BLaER1 (cell line): ENCODE data around the gene DOCK4.

Experiments used
- H3K27ac ChIP-seq: shearing (Covaris generic); formaldehyde crosslinking; 2 replicates; pipeline ENCODE4 v1.8.1; 2022
- H3K27me3 ChIP-seq: shearing (Covaris generic); formaldehyde crosslinking; 2 replicates; pipeline ENCODE4 v1.8.1; 2022
- H3K36me3 ChIP-seq: shearing (Covaris generic); formaldehyde crosslinking; 2 replicates; pipeline ENCODE4 v1.8.1; 2022
- H3K4me1 ChIP-seq: shearing (Covaris generic); formaldehyde crosslinking; 2 replicates; pipeline ENCODE4 v1.8.1; 2022
- H3K4me2 ChIP-seq: shearing (Covaris generic); formaldehyde crosslinking; 2 replicates; pipeline ENCODE4 v1.8.1; 2022
- H3K4me3 ChIP-seq: shearing (Covaris generic); formaldehyde crosslinking; 2 replicates; pipeline ENCODE4 v1.8.1; 2022
- H3K9ac ChIP-seq: shearing (Covaris generic); formaldehyde crosslinking; 2 replicates; pipeline ENCODE4 v1.8.1; 2022
- H3K9me3 ChIP-seq: shearing (Covaris generic); formaldehyde crosslinking; 2 replicates; pipeline ENCODE4 v1.8.1; 2022
- H4K20me1 ChIP-seq: shearing (Covaris generic); formaldehyde crosslinking; 2 replicates; pipeline ENCODE4 v1.8.1; 2022
- Cebpa-rat ChIP-seq: shearing (Covaris generic); IDR thresholded peaks from 2 replicates; pipeline ENCODE4 v1.8.1; 2022

The DOCK4 gene

GRCh38 chr7:112081778-112082177, 124.4 kb downstream of the DOCK4 start:
- Histone ChIP-seq H4K20me1 (peaks cover 32% of the 10 kb centered on the region), H3K9ac (no peak overlapping the region), H3K9me3 (no peaks in the 10 kb centered on the region), H3K4me1 (peaks cover 52% of the 10 kb centered on the region), H3K27me3 (no peaks in the 10 kb centered on the region), H3K36me3 (no peaks in the 10 kb centered on the region), H3K4me3 (no peak overlapping the region), H3K4me2 (peak overlapping the region; percentile 87), H3K27ac (no peak overlapping the region)
- TF ChIP-seq Cebpa-rat = no peak

- H3K4me2 ChIP-seq = peak overlapping the region; percentile 87
- peak overlapping the region; percentile 37; the same call in 1 of the 2 replicates for H3K4me3 ChIP-seq
- no peaks in the 10 kb centered on the region for H3K27me3 ChIP-seq
- H3K27ac ChIP-seq = peak overlapping the region; percentile 60
- no peaks in the 10 kb centered on the region for H3K9me3 ChIP-seq
- H3K36me3 ChIP-seq = no peaks in the 10 kb centered on the region
- no peak overlapping the region for H3K9ac ChIP-seq
- peaks cover 32% of the 10 kb centered on the region for H4K20me1 ChIP-seq
- H3K4me1 ChIP-seq = peaks cover 52% of the 10 kb centered on the region
- TF ChIP-seq Cebpa-rat = no peak
Measured at GRCh38 chr7:112080978-112081377, 125.2 kb downstream of the DOCK4 start.

- peak overlapping the region; percentile 37; the same call in 1 of the 2 replicates for H3K4me3 ChIP-seq
- H3K9me3 ChIP-seq = no peaks in the 10 kb centered on the region
- H3K27ac ChIP-seq = peak overlapping the region; percentile 60
- TF ChIP-seq Cebpa-rat = peak; percentile 87
- H3K4me1 ChIP-seq = peaks cover 52% of the 10 kb centered on the region
- no peaks in the 10 kb centered on the region for H3K27me3 ChIP-seq
- H3K4me2 ChIP-seq = peak overlapping the region; percentile 87
- no peak overlapping the region for H3K9ac ChIP-seq
- peaks cover 32% of the 10 kb centered on the region for H4K20me1 ChIP-seq
- no peaks in the 10 kb centered on the region for H3K36me3 ChIP-seq
Measured at GRCh38 chr7:112080441-112080840, 125.8 kb downstream of the DOCK4 start.

DNA sequence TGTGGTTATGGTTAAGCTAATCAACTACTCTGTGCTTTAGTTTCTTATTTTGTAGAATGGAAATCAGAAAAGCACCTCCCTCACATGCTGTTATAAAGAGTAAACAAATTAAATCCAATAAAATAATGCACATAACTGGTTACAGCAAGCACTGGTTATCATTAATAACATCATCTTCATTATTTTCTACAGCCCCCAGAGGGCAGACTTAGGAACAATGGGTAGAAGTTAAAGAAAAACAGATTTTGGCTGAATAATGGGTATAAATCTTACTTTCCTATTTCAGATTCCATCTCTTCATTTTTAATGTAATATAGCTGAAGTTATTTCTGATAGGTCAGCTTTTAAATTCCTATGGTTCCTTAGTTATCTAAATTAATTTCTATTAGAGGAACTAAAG, 126.5 kb downstream of the DOCK4 start:
- Histone ChIP-seq H3K4me1 (peaks cover 48% of the 10 kb centered on the region), H4K20me1 (peaks cover 32% of the 10 kb centered on the region), H3K27me3 (no peaks in the 10 kb centered on the region), H3K4me2 (peak overlapping the region; percentile 34), H3K4me3 (no peak overlapping the region), H3K27ac (no peak overlapping the region), H3K9ac (no peak overlapping the region), H3K9me3 (no peaks in the 10 kb centered on the region), H3K36me3 (no peaks in the 10 kb centered on the region)
- no peak for TF ChIP-seq Cebpa-rat

DNA sequence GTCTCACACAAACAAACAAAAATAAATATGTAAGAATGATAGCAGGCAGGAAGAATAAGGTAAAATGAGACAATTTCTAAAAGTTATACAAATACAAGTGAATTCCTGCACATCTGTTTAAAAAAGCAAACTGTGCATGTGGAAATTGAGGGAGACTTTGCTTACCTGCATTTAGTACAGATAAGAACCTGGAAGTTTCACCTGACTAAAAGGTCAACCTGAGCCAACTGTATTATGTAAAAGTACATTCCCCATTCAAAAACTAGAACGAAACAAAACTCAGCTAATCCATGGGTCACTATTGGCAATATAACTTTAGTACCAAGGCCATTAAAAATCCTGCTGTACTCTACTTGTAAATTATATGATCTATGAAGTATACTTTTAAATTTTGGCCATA, 127.1 kb downstream of the DOCK4 start:
- peak overlapping the region; percentile 34; the same call in 1 of the 2 replicates for H3K4me2 ChIP-seq
- H3K27ac ChIP-seq = no peak overlapping the region
- H4K20me1 ChIP-seq = peaks cover 32% of the 10 kb centered on the region
- no peaks in the 10 kb centered on the region for H3K9me3 ChIP-seq
- H3K27me3 ChIP-seq = no peaks in the 10 kb centered on the region
- TF ChIP-seq Cebpa-rat = no peak
- H3K9ac ChIP-seq = no peak overlapping the region
- peaks cover 43% of the 10 kb centered on the region for H3K4me1 ChIP-seq
- no peaks in the 10 kb centered on the region for H3K36me3 ChIP-seq
- H3K4me3 ChIP-seq = no peak overlapping the region

- Histone ChIP-seq H3K4me1 (peaks cover 26% of the 10 kb centered on the region), H3K36me3 (no peaks in the 10 kb centered on the region), H3K4me2 (no peak overlapping the region), H3K27me3 (no peaks in the 10 kb centered on the region), H3K27ac (no peak overlapping the region), H3K9me3 (no peaks in the 10 kb centered on the region), H3K9ac (no peak overlapping the region), H3K4me3 (no peak overlapping the region), H4K20me1 (peaks cover 12% of the 10 kb centered on the region)
- TF ChIP-seq Cebpa-rat = no peak
Measured at GRCh38 chr7:112076324-112076723, 129.9 kb downstream of the DOCK4 start.

DNA sequence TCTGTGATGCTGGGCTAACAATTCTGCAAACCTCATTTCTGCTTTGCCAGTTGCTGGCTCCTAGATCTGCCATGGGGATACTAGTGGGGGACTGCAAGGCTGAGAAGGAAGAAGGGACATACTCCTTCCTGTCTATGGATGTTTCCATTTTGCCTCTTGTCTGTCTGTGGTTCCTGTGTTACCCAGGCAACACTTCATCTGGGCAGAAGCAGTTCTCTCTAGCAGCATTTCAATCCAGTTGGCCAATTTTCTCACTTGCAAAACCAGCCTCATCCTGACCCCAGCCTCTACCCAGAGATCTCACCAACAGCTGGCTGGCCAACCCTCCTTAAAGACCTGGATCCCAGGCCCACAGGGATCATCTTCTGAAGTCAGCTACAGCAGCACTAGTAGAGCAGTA, 131.7 kb downstream of the DOCK4 start:
- Histone ChIP-seq H3K27me3 (no peaks in the 10 kb centered on the region), H3K27ac (no peak overlapping the region), H4K20me1 (no peaks in the 10 kb centered on the region), H3K9ac (no peak overlapping the region), H3K9me3 (no peaks in the 10 kb centered on the region), H3K4me2 (no peak overlapping the region), H3K4me3 (no peak overlapping the region), H3K4me1 (peaks cover 8% of the 10 kb centered on the region), H3K36me3 (no peaks in the 10 kb centered on the region)
- no peak for TF ChIP-seq Cebpa-rat

DNA sequence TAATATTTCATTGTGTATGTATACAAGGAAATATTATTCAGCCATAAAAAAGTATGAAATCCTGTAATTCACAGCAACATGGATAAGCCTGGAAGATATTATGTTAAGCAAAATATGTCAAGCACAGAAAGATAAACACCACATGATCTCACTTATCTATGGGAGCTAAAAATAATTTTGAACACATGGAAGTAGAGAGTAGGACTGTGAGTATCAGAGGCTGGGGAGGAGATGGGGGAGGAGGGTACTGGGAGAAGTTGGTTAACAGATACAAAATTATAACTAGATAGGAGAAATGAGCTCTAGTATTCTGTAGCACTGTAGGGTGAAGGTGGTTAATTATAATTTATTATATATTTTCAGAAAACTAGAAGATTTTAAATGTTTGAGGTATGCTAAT, 132.7 kb downstream of the DOCK4 start:
- H4K20me1 ChIP-seq = no peaks in the 10 kb centered on the region
- no peak overlapping the region for H3K27ac ChIP-seq
- no peak for TF ChIP-seq Cebpa-rat
- no peak overlapping the region for H3K4me3 ChIP-seq
- no peak overlapping the region for H3K4me2 ChIP-seq
- no peaks in the 10 kb centered on the region for H3K4me1 ChIP-seq
- no peaks in the 10 kb centered on the region for H3K27me3 ChIP-seq
- no peaks in the 10 kb centered on the region for H3K36me3 ChIP-seq
- H3K9ac ChIP-seq = no peak overlapping the region
- H3K9me3 ChIP-seq = no peaks in the 10 kb centered on the region

DNA sequence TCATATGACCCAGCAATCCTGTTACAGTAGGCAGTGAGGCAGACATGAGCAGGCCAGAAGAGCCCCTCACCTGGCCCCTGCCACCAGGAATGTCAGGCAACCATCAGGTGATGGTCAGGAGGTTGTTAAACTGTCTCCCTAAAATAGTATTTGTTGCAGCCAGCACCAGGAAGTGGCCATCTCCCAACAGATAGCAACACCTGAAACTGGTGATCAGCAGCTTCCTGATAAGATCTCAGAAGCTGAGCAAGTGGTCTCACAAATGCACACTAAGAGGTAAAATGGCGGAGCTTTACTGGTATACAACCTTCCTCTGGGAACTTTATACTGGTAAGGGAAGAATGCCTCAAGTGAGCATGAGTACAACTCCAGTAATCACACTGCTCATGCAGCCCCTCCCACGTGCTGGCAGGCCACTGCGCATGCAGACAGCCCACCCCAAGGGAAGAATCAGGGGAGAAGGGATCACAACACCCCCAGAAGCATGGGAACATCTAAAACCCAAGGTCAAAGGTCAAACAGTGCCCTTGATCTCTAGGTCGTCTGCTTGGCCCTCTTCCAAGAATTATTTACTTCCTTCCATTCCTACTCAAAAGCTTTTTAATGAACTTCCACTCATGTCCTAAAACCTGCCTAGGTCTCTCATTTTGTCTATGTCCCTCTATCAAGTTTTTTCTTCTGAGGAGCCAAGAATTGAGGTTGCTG, 133.5 kb downstream of the DOCK4 start:
- Histone ChIP-seq H3K27me3 (no peaks in the 10 kb centered on the region), H3K9ac (no peak overlapping the region), H3K27ac (no peak overlapping the region), H3K4me3 (no peak overlapping the region), H3K4me2 (no peak overlapping the region), H3K36me3 (no peaks in the 10 kb centered on the region), H4K20me1 (no peaks in the 10 kb centered on the region), H3K9me3 (no peaks in the 10 kb centered on the region), H3K4me1 (no peaks in the 10 kb centered on the region)
- no peak for TF ChIP-seq Cebpa-rat

DNA sequence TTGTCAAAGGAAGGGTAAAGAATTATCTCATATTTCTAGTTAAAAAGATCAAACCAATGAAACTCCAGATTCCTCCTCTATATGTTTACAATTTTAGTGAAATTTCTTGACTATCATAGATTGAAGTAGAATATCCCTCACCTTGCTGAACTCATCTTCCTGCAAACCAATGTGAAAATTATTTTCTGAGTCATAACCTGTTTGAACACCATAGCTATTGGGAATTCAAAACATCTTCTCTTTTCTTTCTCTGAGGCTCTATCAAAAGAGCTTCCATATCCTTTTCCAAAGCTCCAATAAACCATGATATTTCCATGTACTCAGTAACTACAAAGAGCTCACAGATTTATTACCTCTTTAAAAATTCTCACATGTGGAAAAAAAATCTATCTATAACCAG, 134.3 kb downstream of the DOCK4 start:
- Histone ChIP-seq H4K20me1 (no peaks in the 10 kb centered on the region), H3K4me2 (no peak overlapping the region), H3K9me3 (no peaks in the 10 kb centered on the region), H3K9ac (no peak overlapping the region), H3K4me1 (no peaks in the 10 kb centered on the region), H3K27me3 (no peaks in the 10 kb centered on the region), H3K4me3 (no peak overlapping the region), H3K27ac (no peak overlapping the region), H3K36me3 (no peaks in the 10 kb centered on the region)
- no peak for TF ChIP-seq Cebpa-rat
